ENCODE data around the gene MTSS2.

The MTSS2 gene

DNA sequence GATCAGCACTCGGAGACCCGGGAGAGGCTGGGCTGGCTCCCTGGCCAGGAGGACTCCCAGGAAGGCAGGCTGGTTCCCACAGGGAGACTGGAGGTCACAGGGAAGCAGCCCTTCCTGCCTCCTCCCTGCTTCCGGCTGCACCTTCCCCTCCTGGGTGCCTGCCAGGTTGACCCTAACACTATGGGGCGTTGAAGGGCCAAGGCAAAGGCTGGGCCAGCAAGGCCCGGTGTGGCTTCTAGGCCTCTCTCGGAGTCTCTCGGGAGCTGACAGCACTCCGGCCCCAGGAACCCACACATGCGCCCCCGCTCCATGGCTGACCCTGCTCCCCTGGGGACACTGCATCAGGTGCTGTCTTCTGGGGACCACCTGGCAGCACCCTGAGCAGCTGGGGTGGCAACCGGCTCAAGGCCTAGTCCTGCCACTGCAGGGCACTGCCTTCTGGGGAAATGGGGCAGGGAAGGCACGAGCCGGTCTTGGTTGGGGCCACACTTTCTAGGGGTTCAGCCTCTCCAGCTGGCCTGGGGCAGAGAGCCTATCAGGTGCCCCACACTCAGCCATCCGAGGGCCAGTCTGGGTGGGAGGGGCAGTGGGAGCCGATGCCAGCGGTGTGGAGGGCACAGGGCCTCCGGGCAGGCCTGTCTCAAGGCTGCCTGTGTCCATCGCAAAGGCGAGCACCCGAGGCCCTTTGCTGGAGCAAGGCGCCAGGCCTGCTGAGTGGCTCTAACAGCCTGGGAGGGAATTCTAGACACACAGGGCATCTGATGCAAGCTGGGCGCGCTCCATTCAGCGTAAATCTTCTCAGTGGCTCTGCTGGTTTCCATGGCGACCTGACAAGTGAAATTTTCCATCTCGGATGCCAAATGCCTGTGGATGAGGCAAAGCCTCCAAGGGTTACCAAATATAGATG is 5.6 kb upstream of the MTSS2 start:
- Histone ChIP-seq H2AFZ (ENCODE audit: low read length, unreplicated experiment) (no peak overlapping the region), H3K79me2 (ENCODE audit: control insufficient read depth, insufficient read depth, low read length, unreplicated experiment) (no peaks in the 10 kb centered on the region), H3K4me3 (ENCODE audit: low read depth, low read length) (no peak overlapping the region), H3K36me3 (ENCODE audit: insufficient read depth, low read length) (no peaks in the 10 kb centered on the region), H3K4me1 (ENCODE audit: control insufficient read depth, insufficient read depth, low read length, unreplicated experiment) (peaks cover 78% of the 10 kb centered on the region), H3K27ac (ENCODE audit: low read depth, low read length) (no peak overlapping the region; the same call in 1 of the 2 replicates), H3K27me3 (ENCODE audit: insufficient read depth, low read length) (no peaks in the 10 kb centered on the region)

GRCh38 chr16:70689970-70690891 is 4.4 kb upstream of the MTSS2 start:
- H3K4me3 ChIP-seq (ENCODE audit: low read depth, low read length) = no peak overlapping the region
- no peaks in the 10 kb centered on the region for H3K27me3 ChIP-seq (ENCODE audit: insufficient read depth, low read length)
- peaks cover 4% of the 10 kb centered on the region for H3K79me2 ChIP-seq (ENCODE audit: control insufficient read depth, insufficient read depth, low read length, unreplicated experiment)
- no peak overlapping the region for H2AFZ ChIP-seq (ENCODE audit: low read length, unreplicated experiment)
- H3K4me1 ChIP-seq (ENCODE audit: control insufficient read depth, insufficient read depth, low read length, unreplicated experiment) = peaks cover 74% of the 10 kb centered on the region
- no peak overlapping the region for H3K27ac ChIP-seq (ENCODE audit: low read depth, low read length)
- no peaks in the 10 kb centered on the region for H3K36me3 ChIP-seq (ENCODE audit: insufficient read depth, low read length)

DNA sequence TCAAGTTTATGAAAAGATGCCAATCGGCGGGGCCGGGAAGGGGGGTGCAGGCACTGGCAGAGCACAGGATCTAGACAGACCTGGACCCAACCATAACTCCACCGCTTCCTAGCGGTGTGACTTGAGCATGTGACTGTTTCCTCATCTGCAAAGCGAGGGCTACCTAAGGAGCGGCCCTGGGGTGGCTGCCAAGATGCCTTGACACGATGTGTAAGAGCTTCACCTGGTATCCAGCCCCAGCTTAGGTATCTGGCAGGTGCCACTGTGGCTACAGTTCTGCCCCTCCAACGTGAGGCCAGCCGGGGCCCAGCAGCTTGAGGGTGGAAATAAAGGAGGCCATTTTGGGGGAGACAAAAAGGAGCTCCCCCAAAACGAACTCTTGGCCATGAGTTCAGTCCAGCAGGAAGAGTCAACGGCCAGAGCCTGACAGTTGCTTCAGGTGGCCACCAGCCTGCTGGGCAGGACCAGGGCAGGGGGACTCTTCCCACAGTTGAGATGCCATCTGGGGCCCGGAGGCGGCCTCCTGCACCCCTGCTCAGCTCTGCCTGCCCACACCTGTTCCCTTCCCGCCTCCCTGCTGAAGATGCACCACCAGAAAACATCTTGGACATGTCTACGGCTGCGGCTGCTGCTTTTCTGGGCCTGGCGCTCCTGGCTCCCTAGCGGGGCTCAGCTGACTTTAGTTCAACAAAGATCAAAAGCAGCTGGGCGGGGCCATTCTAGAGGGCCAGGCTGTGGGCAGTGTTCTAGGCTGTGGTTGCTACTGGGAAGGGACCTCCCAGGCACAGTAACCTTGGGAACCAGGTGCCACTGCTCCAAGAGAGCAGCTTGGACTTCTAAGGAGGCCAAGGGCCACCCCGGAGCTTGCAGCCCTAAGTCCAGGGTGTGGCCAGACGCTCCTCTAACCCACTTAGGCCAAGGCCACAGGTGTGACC is 3.4 kb upstream of the MTSS2 start:
- no peaks in the 10 kb centered on the region for H3K36me3 ChIP-seq (ENCODE audit: insufficient read depth, low read length)
- H3K79me2 ChIP-seq (ENCODE audit: control insufficient read depth, insufficient read depth, low read length, unreplicated experiment) = peaks cover 13% of the 10 kb centered on the region
- H3K4me1 ChIP-seq (ENCODE audit: control insufficient read depth, insufficient read depth, low read length, unreplicated experiment) = peaks cover 64% of the 10 kb centered on the region
- H3K27me3 ChIP-seq (ENCODE audit: insufficient read depth, low read length) = no peaks in the 10 kb centered on the region
- no peak overlapping the region for H3K4me3 ChIP-seq (ENCODE audit: low read depth, low read length)
- H2AFZ ChIP-seq (ENCODE audit: low read length, unreplicated experiment) = no peak overlapping the region
- no peak overlapping the region for H3K27ac ChIP-seq (ENCODE audit: low read depth, low read length)

DNA sequence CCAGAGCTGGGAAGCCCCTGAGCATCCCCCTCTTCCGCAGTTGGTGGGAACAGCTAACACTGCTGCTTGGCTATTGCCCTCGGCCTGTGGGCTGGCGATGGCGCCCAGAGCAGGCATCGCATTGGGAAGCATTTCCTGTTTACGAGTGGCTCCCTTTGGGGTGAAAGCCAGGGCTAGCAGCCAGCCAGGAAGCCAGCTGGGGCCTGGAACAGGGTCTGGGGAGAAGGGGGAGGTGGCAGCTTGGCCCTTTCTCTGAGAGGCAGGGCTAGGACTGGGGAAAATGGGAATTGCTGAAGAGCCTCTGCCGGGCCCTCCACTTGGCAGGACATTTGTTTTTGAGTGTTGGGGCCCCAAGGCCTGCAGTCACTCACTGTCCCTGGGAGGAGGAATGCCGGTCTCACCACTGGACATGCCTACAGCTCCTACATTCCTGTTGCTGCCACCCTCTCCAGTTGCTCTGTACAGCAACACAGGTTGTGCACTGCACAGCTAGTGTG is 2.4 kb upstream of the MTSS2 start:
- Histone ChIP-seq H3K4me1 (ENCODE audit: control insufficient read depth, insufficient read depth, low read length, unreplicated experiment) (peaks cover 64% of the 10 kb centered on the region), H2AFZ (ENCODE audit: low read length, unreplicated experiment) (no peak overlapping the region), H3K4me3 (ENCODE audit: low read depth, low read length) (no peak overlapping the region), H3K27me3 (ENCODE audit: insufficient read depth, low read length) (no peaks in the 10 kb centered on the region), H3K27ac (ENCODE audit: low read depth, low read length) (no peak overlapping the region), H3K79me2 (ENCODE audit: control insufficient read depth, insufficient read depth, low read length, unreplicated experiment) (peaks cover 23% of the 10 kb centered on the region), H3K36me3 (ENCODE audit: insufficient read depth, low read length) (no peaks in the 10 kb centered on the region)

- peaks cover 61% of the 10 kb centered on the region for H3K4me1 ChIP-seq (ENCODE audit: control insufficient read depth, insufficient read depth, low read length, unreplicated experiment)
- H3K36me3 ChIP-seq (ENCODE audit: insufficient read depth, low read length) = no peaks in the 10 kb centered on the region
- no peak overlapping the region for H2AFZ ChIP-seq (ENCODE audit: low read length, unreplicated experiment)
- no peak overlapping the region for H3K4me3 ChIP-seq (ENCODE audit: low read depth, low read length)
- no peak overlapping the region for H3K27ac ChIP-seq (ENCODE audit: low read depth, low read length)
- H3K27me3 ChIP-seq (ENCODE audit: insufficient read depth, low read length) = no peaks in the 10 kb centered on the region
- peaks cover 28% of the 10 kb centered on the region for H3K79me2 ChIP-seq (ENCODE audit: control insufficient read depth, insufficient read depth, low read length, unreplicated experiment)
Measured at GRCh38 chr16:70687671-70688245, 1.9 kb upstream of the MTSS2 start.

DNA sequence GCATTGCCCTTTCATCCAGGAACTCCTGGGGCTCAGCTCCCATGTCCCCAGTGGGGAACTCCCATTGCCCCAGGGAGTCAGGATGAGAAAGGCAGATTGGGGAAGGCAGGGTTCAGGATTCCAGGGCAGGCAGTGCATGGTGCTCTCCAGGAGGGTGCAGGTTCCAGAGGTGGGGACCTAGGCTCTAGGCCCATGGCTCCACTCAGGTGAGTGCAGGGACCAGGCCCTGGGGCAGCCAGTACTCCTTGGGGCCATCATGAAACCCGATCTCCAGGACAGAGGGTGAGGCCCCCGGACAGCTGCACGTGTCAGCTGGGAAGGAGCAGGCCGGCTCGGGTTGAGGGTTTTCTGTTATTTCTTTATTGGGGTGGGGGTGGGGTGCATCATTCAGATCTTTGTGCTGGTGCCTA is 1.3 kb upstream of the MTSS2 start:
- Histone ChIP-seq H2AFZ (ENCODE audit: low read length, unreplicated experiment) (no peak overlapping the region), H3K27ac (ENCODE audit: low read depth, low read length) (no peak overlapping the region), H3K36me3 (ENCODE audit: insufficient read depth, low read length) (no peaks in the 10 kb centered on the region), H3K4me3 (ENCODE audit: low read depth, low read length) (no peak overlapping the region), H3K4me1 (ENCODE audit: control insufficient read depth, insufficient read depth, low read length, unreplicated experiment) (peaks cover 58% of the 10 kb centered on the region), H3K79me2 (ENCODE audit: control insufficient read depth, insufficient read depth, low read length, unreplicated experiment) (peaks cover 35% of the 10 kb centered on the region), H3K27me3 (ENCODE audit: insufficient read depth, low read length) (no peaks in the 10 kb centered on the region)

DNA sequence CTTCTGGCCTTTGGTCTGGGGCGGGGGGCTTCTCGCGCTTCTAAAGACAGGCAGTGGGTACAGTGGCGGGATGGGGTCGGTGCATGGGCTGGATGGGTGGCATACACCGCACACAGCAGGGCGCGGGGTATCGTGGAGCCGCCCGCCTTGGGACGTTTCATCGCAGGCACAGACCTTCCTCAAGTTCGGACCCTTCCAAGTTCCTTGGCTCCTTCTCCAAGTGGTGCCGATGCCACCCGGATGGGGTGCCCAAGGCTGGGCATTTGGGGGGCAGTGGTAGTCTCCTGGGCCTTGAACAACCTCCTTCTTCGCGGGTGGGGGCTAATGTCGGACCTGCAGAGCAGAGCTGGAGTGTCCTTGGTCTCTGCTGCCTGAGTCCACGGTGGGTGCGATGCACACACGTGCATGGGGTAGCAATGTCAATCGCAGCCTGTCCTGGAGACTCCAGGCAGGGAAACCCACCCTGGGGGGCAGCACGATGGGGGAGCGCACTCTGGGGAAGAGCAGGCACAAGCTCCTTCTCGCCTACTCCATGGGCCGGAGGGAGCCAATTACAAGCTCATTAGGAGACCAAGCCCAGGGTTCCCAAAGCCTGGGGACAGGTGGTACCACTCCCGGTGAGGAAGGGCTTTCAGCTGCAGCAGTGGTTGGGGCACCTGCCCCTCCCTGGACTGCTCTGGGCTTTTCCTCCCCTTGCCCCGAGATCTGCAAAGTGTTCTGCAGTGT is 686 bp upstream of the MTSS2 start:
- H3K4me3 ChIP-seq (ENCODE audit: low read depth, low read length) = peak overlapping the region; percentile 60
- no peaks in the 10 kb centered on the region for H3K27me3 ChIP-seq (ENCODE audit: insufficient read depth, low read length)
- no peak overlapping the region for H3K27ac ChIP-seq (ENCODE audit: low read depth, low read length)
- H3K79me2 ChIP-seq (ENCODE audit: control insufficient read depth, insufficient read depth, low read length, unreplicated experiment) = peaks cover 40% of the 10 kb centered on the region
- H3K36me3 ChIP-seq (ENCODE audit: insufficient read depth, low read length) = no peaks in the 10 kb centered on the region
- H3K4me1 ChIP-seq (ENCODE audit: control insufficient read depth, insufficient read depth, low read length, unreplicated experiment) = peaks cover 54% of the 10 kb centered on the region
- H2AFZ ChIP-seq (ENCODE audit: low read length, unreplicated experiment) = peak overlapping the region; percentile 61

DNA sequence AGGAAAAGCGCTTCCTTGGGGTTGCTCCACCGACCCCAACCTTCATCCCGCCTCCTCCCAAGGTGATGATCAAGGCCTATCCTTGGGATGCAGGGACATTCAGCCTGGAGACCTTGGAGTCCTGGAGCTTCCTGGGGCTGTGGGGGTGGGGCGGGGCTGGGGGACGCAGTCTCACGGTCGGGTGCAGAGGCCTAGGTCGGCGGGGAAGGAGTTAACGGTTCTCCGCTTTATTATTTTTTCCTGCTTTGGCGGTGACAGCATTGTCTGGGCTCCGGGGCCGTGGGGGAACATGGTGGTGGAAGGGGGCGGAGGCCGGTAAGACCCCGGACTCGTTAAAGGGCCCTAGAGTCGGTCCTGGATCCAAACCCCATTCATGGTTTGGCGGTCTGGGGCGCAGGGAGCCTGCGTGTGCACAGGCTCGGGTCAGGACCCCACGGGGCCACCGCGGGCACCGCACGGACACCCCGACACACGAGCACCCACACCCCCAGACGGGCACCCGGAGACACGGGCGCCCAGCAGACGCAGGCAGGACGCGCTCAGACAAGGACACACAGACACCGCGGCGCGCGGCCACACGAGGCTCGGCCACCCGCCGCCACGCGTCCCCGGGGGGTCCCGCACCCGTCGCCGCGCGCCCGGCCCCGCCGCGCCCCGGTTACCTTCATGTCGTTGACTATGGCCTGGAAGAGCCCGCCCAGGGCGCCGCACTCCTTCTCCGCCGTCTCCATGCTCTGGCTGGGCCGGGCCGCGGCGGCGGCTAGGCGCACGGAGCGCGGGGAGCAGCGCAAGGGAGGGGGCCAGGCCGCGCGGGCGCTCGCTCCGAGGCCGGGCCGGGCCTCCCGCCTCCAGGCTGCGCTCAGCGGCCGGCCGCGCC is 554 bp downstream of the MTSS2 start:
- H3K4me3 ChIP-seq (ENCODE audit: low read depth, low read length) = peak overlapping the region; percentile 98
- H3K36me3 ChIP-seq (ENCODE audit: insufficient read depth, low read length) = no peaks in the 10 kb centered on the region
- peak overlapping the region; percentile 29 for H2AFZ ChIP-seq (ENCODE audit: low read length, unreplicated experiment)
- peaks cover 47% of the 10 kb centered on the region for H3K4me1 ChIP-seq (ENCODE audit: control insufficient read depth, insufficient read depth, low read length, unreplicated experiment)
- no peak overlapping the region; the same call in 1 of the 2 replicates for H3K27ac ChIP-seq (ENCODE audit: low read depth, low read length)
- peaks cover 50% of the 10 kb centered on the region for H3K79me2 ChIP-seq (ENCODE audit: control insufficient read depth, insufficient read depth, low read length, unreplicated experiment)
- H3K27me3 ChIP-seq (ENCODE audit: insufficient read depth, low read length) = no peaks in the 10 kb centered on the region

Data from ACC112 (cell line).